Esophagus muscularis mucosa (tissue), 4 donors: ENCODE measurements around the gene RNU7-1.

ENCODE experiments used
- CTCF ChIP-seq, 3 experiments: fragments of 200-600 bp in 2 of 3; fragments of 450-650 bp in 1 of 3; sonication (generic) in 2 of 3; IDR thresholded peaks; one replicate each; pipeline ENCODE4 v1.5.1; 2017 to 2019; ENCODE audit warnings: antibody characterized with exemption in 3 of 3, mild to moderate bottlenecking in 2 of 3, moderate library complexity in 1 of 3
- EP300 ChIP-seq: sonication (generic); formaldehyde crosslinking; IDR thresholded peaks from one replicate; pipeline ENCODE4 v1.6.1; 2017; ENCODE audit warnings: antibody characterized with exemption
- POLR2A ChIP-seq: fragments of 450-650 bp; IDR thresholded peaks from one replicate; pipeline ENCODE4 v1.6.1; 2017; ENCODE audit warnings: antibody characterized with exemption, moderate library complexity, mild to moderate bottlenecking, low read depth
- POLR2AphosphoS5 ChIP-seq, 2 donors: sonication (generic); formaldehyde crosslinking; IDR thresholded peaks; one replicate each; pipeline ENCODE4 v1.6.1; 2017; ENCODE audit warnings: antibody characterized with exemption in 2 of 2

- TF ChIP-seq CTCF (IDR thresholded peaks at IDR 0.05) (no peak), POLR2A (no peak), EP300 (no peak), POLR2AphosphoS5 (IDR thresholded peaks at IDR 0.05) (no peak)
Measured at GRCh38 chr12:6970096-6970527, 26.5 kb downstream of the RNU7-1 start.
